ENCODE measurements around the gene GFRAL.

The GFRAL gene

GRCh38 chr6:55433446-55434130 lies 106.3 kb downstream of the GFRAL start:
- no peak for DNase-seq (ENCODE audit: low read depth in 3 of 3)

GRCh38 chr6:55437141-55437540 lies 109.9 kb downstream of the GFRAL start:
- no peak for DNase-seq (ENCODE audit: low read depth in 3 of 3)

- no peak for DNase-seq (ENCODE audit: low read depth in 3 of 3)
These were observed 110.9 kb downstream of the GFRAL start for GRCh38 chr6:55438203-55438602.

- no peak for DNase-seq (ENCODE audit: low read depth in 3 of 3)
These were observed 116.2 kb downstream of the GFRAL start for GRCh38 chr6:55443238-55444134.

GRCh38 chr6:55445648-55446204 lies 118.5 kb downstream of the GFRAL start:
- no peak for DNase-seq (ENCODE audit: low read depth in 3 of 3)

- DNase-seq (ENCODE audit: low read depth in 3 of 3), result no peak
These were observed 120.6 kb downstream of the GFRAL start for GRCh38 chr6:55447891-55448290.

GRCh38 chr6:55448451-55448850 lies 121.2 kb downstream of the GFRAL start:
- DNase-seq (ENCODE audit: low read depth in 3 of 3), result no peak

- DNase-seq (ENCODE audit: low read depth in 3 of 3), result no peak
These were observed 122.0 kb downstream of the GFRAL start for GRCh38 chr6:55449225-55449624.

GRCh38 chr6:55450005-55450404 lies 122.7 kb downstream of the GFRAL start:
- DNase-seq (ENCODE audit: low read depth in 3 of 3), result no peak
